Right lobe of liver (tissue), 4 donors: ENCODE data around the gene TMPRSS9.

Source experiments
- CTCF ChIP-seq, 4 donors: fragments of 200-600 bp in 3 of 4; fragments of 450-650 bp in 1 of 4; IDR thresholded peaks; one replicate each; pipeline versions ENCODE4 v1.5.1 to v1.8.0; 2016 to 2022; ENCODE audit warnings: antibody characterized with exemption in 4 of 4, mild to moderate bottlenecking in 2 of 4
- POLR2A ChIP-seq: fragments of 450-650 bp; IDR thresholded peaks from one replicate; pipeline ENCODE4 v1.6.1; 2017; ENCODE audit warnings: antibody characterized with exemption, mild to moderate bottlenecking
- donor health status: DM: no; HTN: no; CAD: no.
- donor health status: DM: no; HTN: no; CAD: no.
- donor health status: DM: no; HTN: yes; CAD: no.

GRCh38 chr19:2409352-2409912, 49.4 kb downstream of the TMPRSS9 start:
- no peak for TF ChIP-seq POLR2A
- no peak for TF ChIP-seq CTCF (IDR thresholded peaks at IDR 0.05)
